NCI-H82 treated with DMSO at 0.1 percent for 48 hours (cell line): ENCODE data around the gene LRMDA.
"Not testable (repeated sequence)": the region's sequence is repeated elsewhere in the genome, so short reads cannot be mapped to it uniquely, and the experiment has no call there.

Source experiments
- DNase-seq: peaks from one replicate; lab custom pipeline; 2025; ENCODE audit not compliant: unreplicated experiment; lab: John Stamatoyannopoulos, UW

LRMDA gene

GRCh38 chr10:75502389-75502788 is 71.0 kb downstream of the LRMDA start:
- DNase-seq: no peak

- no peak for DNase-seq
These were observed 71.4 kb downstream of the LRMDA start for GRCh38 chr10:75502838-75503237.

GRCh38 chr10:75505293-75505692 is 73.9 kb downstream of the LRMDA start:
- no peak for DNase-seq

GRCh38 chr10:75505840-75506506 is 74.5 kb downstream of the LRMDA start:
- DNase-seq: no peak

- no peak for DNase-seq
These were observed 75.5 kb downstream of the LRMDA start for GRCh38 chr10:75506930-75507329.

- no peak for DNase-seq
These were observed 76.0 kb downstream of the LRMDA start for GRCh38 chr10:75507469-75507868.

- DNase-seq: no peak
These were observed 76.9 kb downstream of the LRMDA start for GRCh38 chr10:75508239-75508813.

- no peak for DNase-seq
These were observed 77.4 kb downstream of the LRMDA start for GRCh38 chr10:75508814-75509306.

GRCh38 chr10:75509706-75510105 is 78.3 kb downstream of the LRMDA start:
- no peak for DNase-seq

- no peak for DNase-seq
These were observed 79.6 kb downstream of the LRMDA start for GRCh38 chr10:75511011-75511410.

- no peak for DNase-seq
These were observed 80.9 kb downstream of the LRMDA start for GRCh38 chr10:75512203-75512933.

- DNase-seq: no peak
These were observed 82.0 kb downstream of the LRMDA start for GRCh38 chr10:75513292-75513885.

- DNase-seq: no peak
These were observed 83.4 kb downstream of the LRMDA start for GRCh38 chr10:75514830-75515229.

- DNase-seq: not testable (repeated sequence)
These were observed 84.7 kb downstream of the LRMDA start for GRCh38 chr10:75516154-75516553.

- not testable (repeated sequence) for DNase-seq
These were observed 87.8 kb downstream of the LRMDA start for GRCh38 chr10:75519213-75519612.

- DNase-seq: not testable (repeated sequence)
These were observed 89.9 kb downstream of the LRMDA start for GRCh38 chr10:75521194-75521829.

GRCh38 chr10:75525067-75525466 is 93.6 kb downstream of the LRMDA start:
- DNase-seq: no peak

- no peak for DNase-seq
These were observed 94.2 kb downstream of the LRMDA start for GRCh38 chr10:75525646-75526045.

- DNase-seq: no peak
These were observed 96.1 kb downstream of the LRMDA start for GRCh38 chr10:75527542-75527941.

- DNase-seq: no peak
These were observed 97.0 kb downstream of the LRMDA start for GRCh38 chr10:75528392-75528791.

GRCh38 chr10:75530299-75530698 is 98.9 kb downstream of the LRMDA start:
- no peak for DNase-seq
